ENCODE measurements around the gene CCDC177.
"Not testable (repeated sequence)": the region's sequence is repeated elsewhere in the genome, so short reads cannot be mapped to it uniquely, and the experiment has no call there.

Gene CCDC177

GRCh38 chr14:69599431-69599830 lies 24.8 kb upstream of the CCDC177 start:
- not testable (repeated sequence) for DNase-seq (ENCODE audit: low read depth)

- no peak for DNase-seq (ENCODE audit: low read depth)
Observed at GRCh38 chr14:69595336-69595735, 20.7 kb upstream of the CCDC177 start.

GRCh38 chr14:69594846-69595245 lies 20.2 kb upstream of the CCDC177 start:
- no peak for DNase-seq (ENCODE audit: low read depth)

GRCh38 chr14:69593018-69593677 lies 18.5 kb upstream of the CCDC177 start:
- no peak for DNase-seq (ENCODE audit: low read depth)

- no peak for DNase-seq (ENCODE audit: low read depth)
Observed at GRCh38 chr14:69591317-69591716, 16.6 kb upstream of the CCDC177 start.

- no peak for DNase-seq (ENCODE audit: low read depth)
Observed at GRCh38 chr14:69587389-69587788, 12.7 kb upstream of the CCDC177 start.

GRCh38 chr14:69586404-69586803 lies 11.7 kb upstream of the CCDC177 start:
- DNase-seq (ENCODE audit: low read depth), result no peak

GRCh38 chr14:69584389-69584788 lies 9.7 kb upstream of the CCDC177 start:
- DNase-seq (ENCODE audit: low read depth), result no peak

GRCh38 chr14:69582829-69583228 lies 8.2 kb upstream of the CCDC177 start:
- DNase-seq (ENCODE audit: low read depth), result no peak

GRCh38 chr14:69582212-69582611 lies 7.5 kb upstream of the CCDC177 start:
- DNase-seq (ENCODE audit: low read depth), result no peak

- DNase-seq (ENCODE audit: low read depth), result no peak
Observed at GRCh38 chr14:69581316-69581935, 6.8 kb upstream of the CCDC177 start.

- DNase-seq (ENCODE audit: low read depth), result no peak
Observed at GRCh38 chr14:69580009-69580577, 5.4 kb upstream of the CCDC177 start.

GRCh38 chr14:69579476-69579875 lies 4.8 kb upstream of the CCDC177 start:
- no peak for DNase-seq (ENCODE audit: low read depth)

- no peak for DNase-seq (ENCODE audit: low read depth)
Observed at GRCh38 chr14:69574954-69575295, 254 bp upstream of the CCDC177 start.

- no peak for DNase-seq (ENCODE audit: low read depth)
Observed at GRCh38 chr14:69573831-69574262, 824 bp downstream of the CCDC177 start.

- DNase-seq (ENCODE audit: low read depth), result no peak
Observed at GRCh38 chr14:69573205-69573830, 1.4 kb downstream of the CCDC177 start.

GRCh38 chr14:69572841-69573135 lies 1.9 kb downstream of the CCDC177 start:
- DNase-seq (ENCODE audit: low read depth), result no peak

- DNase-seq (ENCODE audit: low read depth), result no peak
Observed at GRCh38 chr14:69572030-69572840, 2.4 kb downstream of the CCDC177 start.

- no peak for DNase-seq (ENCODE audit: low read depth)
Observed at GRCh38 chr14:69571449-69572029, 3.1 kb downstream of the CCDC177 start.

GRCh38 chr14:69570836-69571330 lies 3.8 kb downstream of the CCDC177 start:
- no peak for DNase-seq (ENCODE audit: low read depth)

GRCh38 chr14:69569859-69570258 lies 4.8 kb downstream of the CCDC177 start:
- DNase-seq (ENCODE audit: low read depth), result no peak

GRCh38 chr14:69567563-69567962 lies 7.1 kb downstream of the CCDC177 start:
- DNase-seq (ENCODE audit: low read depth), result no peak

All from stimulated activated CD4-positive, alpha-beta T cell treated with anti-CD3 and anti-CD28 coated beads, Interleukin-2, amount 100 ng/mL, for 4 hours (primary cell).